Thymus (tissue), 11 donors: ENCODE results near the gene GPC1. TPM values are rescaled to one million over a fixed set of nuclear protein-coding genes. Genes with fewer than 3 reads are reported as not detected.
A peak's percentile ranks its signal among the peaks of the same experiment; 100 is the strongest.

ENCODE experiments used
- DNase-seq, 9 donors: peaks; one replicate each; pipeline ENCODE4 v3.0.0-alpha.2; 2013; ENCODE audit warnings: low spot score in 9 of 9, low read depth in 6 of 9, missing footprints in 1 of 9
- H3K27ac ChIP-seq, 2 donors: one replicate each; pipeline ENCODE4 v1.5.1; 2013; ENCODE audit warnings: control low read depth in 1 of 2, low read depth in 1 of 2, low read length in 1 of 2, mild to moderate bottlenecking in 1 of 2, moderate library complexity in 1 of 2
- H3K27me3 ChIP-seq, 2 donors: one replicate each; pipeline ENCODE4 v1.5.1; 2013; ENCODE audit warnings: low read length in 1 of 2; ENCODE audit not compliant: control insufficient read depth in 2 of 2, insufficient read depth in 1 of 2
- H3K36me3 ChIP-seq, 2 donors: one replicate each; pipeline ENCODE4 v1.5.1; 2013; ENCODE audit warnings: low read length in 1 of 2, mild to moderate bottlenecking in 1 of 2, moderate library complexity in 1 of 2; ENCODE audit not compliant: control insufficient read depth in 2 of 2, insufficient read depth in 2 of 2
- H3K4me1 ChIP-seq, 2 donors: one replicate each; pipeline ENCODE4 v1.5.1; 2013; ENCODE audit warnings: low read length in 2 of 2; ENCODE audit not compliant: control insufficient read depth in 2 of 2, insufficient read depth in 2 of 2
- H3K4me3 ChIP-seq, 2 donors: one replicate each; pipeline ENCODE4 v1.5.1; 2013; ENCODE audit warnings: low read length in 2 of 2, control low read depth in 1 of 2, mild to moderate bottlenecking in 1 of 2
- H3K9me3 ChIP-seq, 2 donors: one replicate each; pipeline ENCODE4 v1.5.1; 2013; ENCODE audit warnings: low read length in 1 of 2, mild to moderate bottlenecking in 1 of 2; ENCODE audit not compliant: control insufficient read depth in 2 of 2, insufficient read depth in 1 of 2
- WGBS: extraction: QIAGEN DNeasy Blood & Tissue Kit; methylation state at CpG from one replicate; pipeline ENCODE4 v1.1.7; 2013; 5-methylcytosine and 5-hydroxymethylcytosine counted together
- polyA plus RNA-seq: library from polyadenylated mRNA; stranded (reverse); fragments of 200-250 nt; gene quantifications from one replicate; pipeline ENCODE4 v1.2.3, GENCODE V29; 2013
- total RNA-seq: library from RNA; stranded (reverse); fragments of 120-200 nt; gene quantifications from one replicate; pipeline ENCODE4 v1.2.4, GENCODE V29; 2013
- donor health status: healthy.

Gene GPC1
- total and polyA plus RNA-seq, 2 donors = 4.4 to 46.6 TPM

DNA sequence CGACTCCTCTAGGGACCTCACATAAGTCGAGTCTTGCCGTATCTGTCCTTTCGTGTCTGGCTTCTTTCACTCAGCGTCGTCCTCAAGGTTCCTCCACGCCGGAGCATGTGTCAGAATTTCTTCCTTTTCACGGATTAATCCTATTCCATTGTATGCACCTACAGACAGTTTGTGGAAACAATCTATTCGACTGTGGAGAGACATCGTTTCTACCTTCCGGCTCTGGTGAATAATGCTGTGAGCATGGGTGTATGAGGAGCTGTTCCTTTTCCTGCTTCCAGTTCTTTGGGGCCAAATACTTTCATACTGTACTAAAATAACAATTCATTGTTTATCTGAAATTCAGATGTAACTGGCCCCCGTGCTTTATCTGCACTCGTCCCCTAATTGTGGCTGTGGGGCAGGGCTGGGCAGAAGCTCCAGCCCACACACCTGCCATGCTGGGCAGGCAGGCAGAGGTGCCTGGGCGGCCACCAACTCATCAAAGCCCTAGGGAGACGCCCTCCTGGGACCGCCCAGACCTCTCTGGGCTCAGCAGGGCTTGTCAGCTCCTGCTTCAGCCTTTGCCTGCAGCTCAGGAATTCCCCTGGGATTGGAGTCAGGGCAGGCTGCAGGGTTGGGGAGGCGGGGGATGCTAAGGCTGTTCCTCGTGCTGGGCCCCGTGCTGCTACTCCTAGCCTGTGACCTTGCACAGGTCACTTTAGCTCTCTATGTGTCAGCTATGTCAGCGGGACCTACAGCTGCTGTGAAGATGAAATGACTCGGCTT lies 14.5 kb downstream of the GPC1 start:
- Histone ChIP-seq H3K9me3 (no peaks in the 10 kb centered on the region), H3K27me3 (peaks cover 38 to 55% of the 10 kb centered on the region in 2 donors), H3K27ac (peak overlapping the region in 1 of 2 donors; percentile 32), H3K4me3 (no peak overlapping the region), H3K4me1 (peaks cover 0 to 14% of the 10 kb centered on the region in 2 donors), H3K36me3 (no peaks in the 10 kb centered on the region)
- peak in 1 of 9 donors; percentile 10 for DNase-seq
- WGBS = 82% methylated on average over 22 of the region's 22 CpGs

DNA sequence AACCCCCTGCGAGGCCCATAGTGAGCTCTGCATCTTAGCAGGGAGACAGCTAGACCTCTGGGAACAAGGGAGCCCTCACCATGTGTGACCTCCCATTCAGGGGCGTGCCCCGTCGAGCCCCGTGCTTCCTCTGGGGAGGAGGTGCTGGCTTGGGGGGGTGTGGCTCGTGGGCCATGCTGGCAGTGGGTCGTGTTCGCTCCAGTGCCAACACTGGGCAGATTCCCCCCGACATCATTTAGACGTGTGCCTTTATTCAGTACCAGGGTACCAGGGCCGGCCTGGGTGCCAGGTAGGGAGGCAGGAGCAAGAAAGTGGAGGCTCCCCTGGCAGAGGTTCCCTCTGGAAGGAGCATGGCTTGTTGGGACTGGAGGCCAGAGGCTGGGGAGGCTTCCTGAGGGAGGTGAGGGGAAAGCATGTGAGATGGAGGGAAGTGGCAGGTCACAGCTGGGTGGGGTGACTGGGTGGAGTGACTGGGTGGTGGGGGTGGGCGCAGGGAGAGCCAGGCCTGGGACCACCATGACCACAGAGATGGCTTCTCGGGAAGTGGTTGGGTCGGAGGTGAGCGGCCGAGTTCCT lies 15.2 kb downstream of the GPC1 start:
- Histone ChIP-seq H3K27me3 (peaks cover 45 to 62% of the 10 kb centered on the region in 2 donors), H3K9me3 (no peaks in the 10 kb centered on the region), H3K36me3 (no peaks in the 10 kb centered on the region), H3K4me3 (no peak overlapping the region), H3K4me1 (peaks cover 0 to 14% of the 10 kb centered on the region in 2 donors), H3K27ac (peak overlapping the region in 1 of 2 donors; percentile 32)
- DNase-seq = no peak
- WGBS = 75% methylated on average over 16 of the region's 16 CpGs

DNA sequence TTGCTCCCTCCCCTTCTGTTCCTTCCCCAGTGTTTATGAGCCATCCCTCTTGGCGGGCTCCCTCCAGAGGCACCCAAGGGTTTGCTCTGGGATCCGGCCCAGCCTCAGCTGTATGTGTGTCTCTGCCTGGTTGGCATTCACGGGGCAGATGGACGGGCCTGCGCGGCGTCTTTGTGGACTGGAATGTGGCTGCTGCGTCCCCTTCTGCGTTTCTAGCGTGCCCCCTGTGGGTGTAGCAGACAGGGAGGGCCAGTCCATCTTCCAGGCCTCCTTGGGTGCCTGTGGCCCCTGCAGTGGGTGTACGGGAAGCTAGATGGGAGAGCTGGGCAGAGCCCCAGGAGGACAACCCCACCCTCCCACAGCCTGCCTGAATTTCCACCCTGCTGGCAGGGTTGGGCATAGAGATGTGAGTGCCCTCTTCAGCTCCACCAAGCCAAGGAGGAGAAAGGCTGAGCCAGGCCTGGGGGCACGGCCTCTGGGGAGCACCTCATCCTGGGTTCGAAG lies 15.7 kb downstream of the GPC1 start:
- H3K9me3 ChIP-seq = no peaks in the 10 kb centered on the region
- H3K36me3 ChIP-seq = no peaks in the 10 kb centered on the region
- H3K4me3 ChIP-seq = no peak overlapping the region
- H3K4me1 ChIP-seq = peaks cover 0 to 14% of the 10 kb centered on the region in 2 donors
- no peak for DNase-seq
- 89% methylated on average over 13 of the region's 13 CpGs for WGBS
- peaks cover 50 to 67% of the 10 kb centered on the region in 2 donors for H3K27me3 ChIP-seq
- H3K27ac ChIP-seq = no peak overlapping the region

DNA sequence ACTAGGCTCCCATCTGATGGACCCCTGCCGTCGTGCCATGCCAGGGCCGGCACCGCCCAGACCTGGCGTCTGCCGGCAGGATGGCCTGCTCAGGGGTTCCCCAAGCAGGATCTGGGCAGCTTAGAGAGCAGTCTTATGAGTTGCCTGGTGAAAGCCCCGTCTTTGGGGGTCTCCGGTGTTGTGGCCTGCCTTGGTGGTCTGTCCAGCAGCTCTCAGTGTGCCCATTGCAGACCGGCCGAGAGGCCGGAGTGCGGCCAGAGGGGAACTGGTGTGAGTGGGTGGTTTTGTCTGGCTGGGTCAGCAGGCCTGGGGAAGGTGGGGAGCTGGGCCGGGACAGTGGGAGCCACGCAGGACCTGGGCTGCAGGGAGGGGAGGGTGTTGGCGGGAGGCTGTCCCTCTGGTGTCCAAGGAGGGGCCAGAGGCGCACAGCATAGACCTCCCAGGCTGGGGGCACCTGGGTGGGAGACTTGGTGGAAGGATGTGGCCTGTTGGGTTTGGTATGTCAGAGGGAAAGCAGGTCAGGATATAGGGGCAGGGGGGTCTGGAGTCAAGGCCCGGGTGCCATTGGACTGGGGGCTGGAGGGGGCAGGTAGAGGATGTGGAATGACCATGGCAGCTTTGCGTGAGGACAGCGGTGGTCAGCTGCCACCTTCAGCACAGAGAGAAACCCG lies 16.5 kb downstream of the GPC1 start:
- Histone ChIP-seq H3K4me3 (peak overlapping the region in 1 of 2 donors; percentile 42), H3K27me3 (peaks cover 58 to 74% of the 10 kb centered on the region in 2 donors), H3K27ac (no peak overlapping the region), H3K36me3 (no peaks in the 10 kb centered on the region), H3K4me1 (peaks cover 0 to 14% of the 10 kb centered on the region in 2 donors), H3K9me3 (no peaks in the 10 kb centered on the region)
- 71% methylated on average over 20 of the region's 20 CpGs for WGBS
- no peak for DNase-seq

DNA sequence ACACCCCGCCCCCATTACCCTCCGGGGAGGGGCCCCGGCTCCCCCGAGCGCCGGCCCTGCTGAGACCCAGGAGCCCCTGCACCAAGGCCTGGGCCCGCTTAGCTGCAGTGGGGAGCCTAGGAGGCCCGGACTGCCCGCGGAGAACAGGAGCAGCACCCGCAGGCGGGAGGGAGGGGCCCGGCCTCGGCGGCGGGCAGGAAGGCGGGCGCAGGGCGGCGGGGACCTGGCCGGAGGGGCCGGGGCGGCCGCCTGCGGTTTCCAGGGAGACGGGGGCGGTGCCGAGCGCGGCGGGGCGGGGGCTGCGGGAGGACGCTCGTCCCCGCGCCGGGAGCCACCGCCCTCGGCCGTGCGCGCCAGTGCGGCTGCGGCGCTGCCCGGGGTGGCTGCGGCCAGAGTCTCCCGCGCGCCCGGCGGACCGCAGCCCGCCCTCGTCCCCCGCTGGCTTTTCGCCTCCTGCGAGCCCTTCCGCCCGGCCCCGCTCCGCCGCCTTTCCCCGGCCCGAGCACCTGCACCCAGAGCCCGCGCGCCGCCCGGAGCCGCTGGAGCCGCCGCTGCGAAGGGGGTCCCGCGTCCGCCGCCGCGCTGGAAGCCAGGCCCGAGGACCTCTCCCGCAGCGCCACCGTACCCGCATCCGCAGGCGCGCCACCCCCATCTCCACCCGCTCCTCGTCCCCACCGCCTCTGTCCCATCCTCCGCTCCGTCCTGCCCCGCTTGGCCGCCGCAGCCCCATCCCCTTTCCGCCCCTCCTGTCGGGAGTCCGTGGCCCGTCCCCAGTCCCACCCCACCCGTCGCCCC lies 17.2 kb downstream of the GPC1 start:
- peaks cover 0 to 14% of the 10 kb centered on the region in 2 donors for H3K4me1 ChIP-seq
- H3K27ac ChIP-seq = no peak overlapping the region
- WGBS = 2% methylated on average over 101 of the region's 103 CpGs
- no peak for DNase-seq
- peaks cover 59 to 80% of the 10 kb centered on the region in 2 donors for H3K27me3 ChIP-seq
- no peaks in the 10 kb centered on the region for H3K36me3 ChIP-seq
- no peaks in the 10 kb centered on the region for H3K9me3 ChIP-seq
- H3K4me3 ChIP-seq = peak overlapping the region in 1 of 2 donors; percentile 42

DNA sequence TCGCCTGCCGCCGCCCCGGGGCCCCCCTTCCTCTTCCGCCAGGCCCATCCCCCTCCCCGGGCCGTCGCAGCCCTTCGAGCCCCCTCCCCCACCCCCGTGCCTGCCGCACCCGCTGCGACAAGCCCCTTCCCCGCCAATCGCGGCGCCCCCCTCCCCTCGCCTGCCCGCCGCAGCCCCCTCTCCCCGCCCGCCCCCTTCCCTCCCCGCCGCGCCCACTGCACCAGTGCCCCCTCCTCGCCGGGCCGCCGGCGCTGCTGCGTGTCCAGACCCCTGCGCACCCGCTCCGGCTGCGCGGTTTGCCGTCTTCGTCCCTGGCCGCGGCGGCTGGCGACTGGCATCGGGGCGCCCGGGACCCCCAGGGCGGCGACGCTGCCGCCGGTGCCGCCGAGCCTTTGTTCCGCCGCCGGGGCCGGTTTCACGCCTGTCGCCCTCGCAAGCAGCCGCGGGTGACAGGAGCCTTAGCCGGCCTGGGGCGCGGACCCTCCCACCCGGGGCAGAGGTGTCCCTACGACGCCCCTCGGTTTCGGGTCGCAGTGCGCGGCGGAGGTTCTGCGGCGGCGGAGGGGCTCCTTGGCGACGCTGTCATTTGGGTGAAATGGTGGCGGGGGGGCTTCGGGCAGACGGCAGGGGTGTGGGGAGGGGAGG lies 18.1 kb downstream of the GPC1 start:
- Histone ChIP-seq H3K36me3 (no peaks in the 10 kb centered on the region), H3K27ac (no peak overlapping the region), H3K27me3 (peaks cover 59 to 87% of the 10 kb centered on the region in 2 donors), H3K4me1 (peaks cover 0 to 14% of the 10 kb centered on the region in 2 donors), H3K9me3 (no peaks in the 10 kb centered on the region), H3K4me3 (peak overlapping the region in 1 of 2 donors; percentile 42)
- 4% methylated on average over 79 of the region's 81 CpGs for WGBS
- no peak for DNase-seq

DNA sequence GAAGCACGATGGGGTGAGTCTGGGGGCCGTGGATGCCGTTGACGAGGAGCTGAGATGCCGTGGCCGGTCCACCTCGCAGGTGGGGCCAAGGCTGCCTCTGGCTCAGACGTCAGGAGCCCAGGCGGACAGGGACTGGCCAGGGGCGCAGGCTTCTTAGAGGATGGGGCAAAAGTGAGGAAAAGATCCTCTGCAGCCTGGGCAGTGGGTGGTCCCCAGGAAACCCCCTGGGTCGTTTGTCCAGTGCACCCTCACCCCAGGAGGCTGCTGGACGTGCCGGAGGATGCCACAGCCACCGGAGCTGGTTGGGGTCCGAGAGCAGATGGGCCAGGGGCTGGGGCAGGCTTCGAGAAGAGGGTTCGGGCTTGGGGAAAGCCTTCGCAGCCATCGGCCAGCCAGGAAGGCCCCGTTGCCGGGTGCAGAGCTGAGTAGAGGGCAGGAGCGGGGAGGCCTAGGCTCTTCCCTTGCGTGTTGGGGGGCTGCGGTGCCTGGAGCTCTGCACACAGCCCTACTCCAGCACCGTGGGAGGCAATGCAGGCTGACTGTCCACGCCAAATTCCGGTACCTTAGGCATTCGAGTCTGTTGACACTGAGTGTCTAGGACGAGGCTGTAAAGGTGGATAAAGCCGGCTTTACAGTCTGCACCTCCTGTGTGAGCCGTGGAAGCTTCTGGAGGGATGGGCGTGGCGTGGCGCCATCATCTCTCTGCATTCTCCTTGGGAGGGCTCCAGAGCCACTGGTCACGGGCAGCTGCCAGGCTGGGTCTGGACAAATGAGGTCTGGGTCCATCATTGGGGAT lies 18.8 kb downstream of the GPC1 start:
- H3K27me3 ChIP-seq = peaks cover 59 to 89% of the 10 kb centered on the region in 2 donors
- no peaks in the 10 kb centered on the region for H3K9me3 ChIP-seq
- peak in 1 of 9 donors; percentile 4 for DNase-seq
- 17% methylated on average over 35 of the region's 35 CpGs for WGBS
- H3K4me1 ChIP-seq = peaks cover 0 to 14% of the 10 kb centered on the region in 2 donors
- H3K27ac ChIP-seq = no peak overlapping the region
- no peak overlapping the region for H3K4me3 ChIP-seq
- no peaks in the 10 kb centered on the region for H3K36me3 ChIP-seq

DNA sequence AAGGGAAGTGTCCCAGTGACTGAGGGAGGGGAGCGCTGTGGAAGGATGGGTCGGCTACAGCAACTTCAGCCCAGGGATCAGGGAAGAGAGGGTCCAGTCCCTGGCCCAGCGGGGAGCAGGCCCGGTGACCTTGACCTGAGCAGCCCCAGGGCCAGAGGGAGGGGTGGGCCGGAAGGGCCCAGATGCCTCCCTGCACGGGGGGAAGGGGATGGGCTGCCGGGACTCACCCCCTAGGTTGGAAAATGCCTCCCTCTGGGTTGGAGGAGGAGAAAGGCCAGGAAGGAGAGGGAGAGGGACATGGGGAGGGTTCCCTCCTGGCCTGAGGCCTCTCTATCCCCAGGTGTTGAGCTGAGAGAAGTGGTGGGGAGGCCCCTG lies 19.8 kb downstream of the GPC1 start:
- Histone ChIP-seq H3K9me3 (no peaks in the 10 kb centered on the region), H3K27ac (no peak overlapping the region), H3K4me3 (no peak overlapping the region), H3K36me3 (no peaks in the 10 kb centered on the region), H3K27me3 (peaks cover 59 to 82% of the 10 kb centered on the region in 2 donors), H3K4me1 (peaks cover 0 to 14% of the 10 kb centered on the region in 2 donors)
- no peak for DNase-seq
- WGBS = 15% methylated on average over 7 of the region's 7 CpGs
